Measurements from ENCODE around the gene CCDC195. TPM values are rescaled to one million over a fixed set of nuclear protein-coding genes. Genes with fewer than 3 reads are reported as not detected.

Gene CCDC195
- total RNA-seq, 1 experiment from 2014 or later = not detected

DNA sequence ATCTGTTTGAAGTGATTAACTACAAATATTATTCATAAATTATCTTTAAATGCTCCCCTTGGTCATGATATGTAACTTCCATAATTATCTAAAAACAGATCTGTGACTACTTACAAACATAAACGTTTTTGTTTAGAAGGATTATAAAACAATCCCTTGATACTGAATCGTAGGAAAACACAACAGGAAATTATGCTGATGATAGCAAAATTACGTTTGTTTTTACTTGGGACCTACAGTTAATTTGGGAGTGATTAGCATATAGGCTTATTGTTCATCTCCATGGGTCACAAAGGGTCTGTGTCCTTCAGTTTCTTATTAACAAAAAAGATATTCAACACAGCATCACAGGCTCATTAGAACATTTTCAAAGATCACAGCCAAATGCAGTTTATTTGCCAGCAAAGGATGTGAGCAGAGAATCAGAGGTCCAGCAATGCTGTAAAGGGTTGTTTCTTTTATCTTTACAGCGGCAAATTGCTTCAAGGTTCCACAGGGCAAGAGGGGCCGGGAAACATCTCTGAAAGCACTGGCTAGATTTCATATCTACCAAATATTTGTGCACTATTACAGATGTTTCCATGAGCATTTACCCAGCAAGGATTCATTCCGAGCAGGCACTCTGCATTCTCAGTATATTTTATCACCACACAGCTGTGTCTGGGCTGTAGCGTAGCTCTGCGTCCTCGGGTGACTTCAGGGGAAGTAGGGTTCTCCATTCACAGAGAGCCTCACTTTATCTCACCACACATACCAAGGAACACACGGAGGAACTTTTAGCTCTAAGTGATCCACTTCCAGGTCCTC, 4.1 kb downstream of the CCDC195 start:
- Histone ChIP-seq H3K79me2 (ENCODE audit: insufficient read depth, low read length) (no peaks in the 10 kb centered on the region), H3T11ph (ENCODE audit: low read length) (no peak overlapping the region), H4K91ac (ENCODE audit: insufficient read length, low read depth, low read length) (no peak overlapping the region), H3K4me1 (ENCODE audit: insufficient read depth, low read length) (no peaks in the 10 kb centered on the region), H3K79me1 (ENCODE audit: insufficient read depth, low read depth, low read length, poor library complexity, severe bottlenecking) (no peaks in the 10 kb centered on the region), H3K4ac (ENCODE audit: low read depth, low read length) (no peak overlapping the region), H2BK20ac (ENCODE audit: low read depth, low read length, poor library complexity, severe bottlenecking) (no peak overlapping the region), H3K27ac (ENCODE audit: insufficient read length, low read depth, low read length) (no peak overlapping the region), H3K14ac (ENCODE audit: insufficient read depth, low read length) (no peak overlapping the region), H3K56ac (ENCODE audit: insufficient read length, low read depth, low read length) (no peak overlapping the region), H4K5ac (ENCODE audit: insufficient read length, low read depth, low read length) (no peak overlapping the region), H3K9ac (ENCODE audit: extremely low read depth, insufficient read length, low read length) (no peak overlapping the region), H3K23ac (ENCODE audit: insufficient read length, low read depth, low read length) (no peak overlapping the region), H3K4me2 (ENCODE audit: insufficient read depth, insufficient read length, low read length) (no peak overlapping the region), H3K23me2 (ENCODE audit: insufficient read length, low read depth, low read length, poor library complexity, severe bottlenecking) (no peaks in the 10 kb centered on the region), H4K20me1 (ENCODE audit: control insufficient read depth, insufficient read depth, insufficient read length) (no peaks in the 10 kb centered on the region), H2BK5ac (ENCODE audit: insufficient read length, low read length) (no peak overlapping the region), H4K8ac (replicated peaks; ENCODE audit: insufficient read length, low read depth, low read length) (no peak overlapping the region), H2BK12ac (ENCODE audit: insufficient read length, low read depth, low read length) (no peak overlapping the region), H2AFZ (ENCODE audit: low read length) (no peak overlapping the region), H2BK15ac (ENCODE audit: low read depth, low read length) (no peak overlapping the region), H3K18ac (ENCODE audit: insufficient read length, low read depth, low read length) (no peak overlapping the region), H3K9me3 (ENCODE audit: control insufficient read depth, low read depth, low read length) (no peaks in the 10 kb centered on the region), H2AK5ac (ENCODE audit: insufficient read length, low read length) (no peak overlapping the region), H2BK120ac (ENCODE audit: low read depth, low read length, poor library complexity, severe bottlenecking) (no peak overlapping the region), H3K27me3 (ENCODE audit: insufficient read depth, low read length) (no peaks in the 10 kb centered on the region)
- H3K9me3 Mint-ChIP-seq = no peaks in the 10 kb centered on the region
- H3K4me1 Mint-ChIP-seq = no peaks in the 10 kb centered on the region
- H3K36me3 Mint-ChIP-seq (ENCODE audit: insufficient read depth in 1 of 3, low read depth in 3 of 3) = no peaks in the 10 kb centered on the region; a peak in 1 of 7 replicates
- no peak overlapping the region for H3K4me3 Mint-ChIP-seq
- TF ChIP-seq, protein P1, sequence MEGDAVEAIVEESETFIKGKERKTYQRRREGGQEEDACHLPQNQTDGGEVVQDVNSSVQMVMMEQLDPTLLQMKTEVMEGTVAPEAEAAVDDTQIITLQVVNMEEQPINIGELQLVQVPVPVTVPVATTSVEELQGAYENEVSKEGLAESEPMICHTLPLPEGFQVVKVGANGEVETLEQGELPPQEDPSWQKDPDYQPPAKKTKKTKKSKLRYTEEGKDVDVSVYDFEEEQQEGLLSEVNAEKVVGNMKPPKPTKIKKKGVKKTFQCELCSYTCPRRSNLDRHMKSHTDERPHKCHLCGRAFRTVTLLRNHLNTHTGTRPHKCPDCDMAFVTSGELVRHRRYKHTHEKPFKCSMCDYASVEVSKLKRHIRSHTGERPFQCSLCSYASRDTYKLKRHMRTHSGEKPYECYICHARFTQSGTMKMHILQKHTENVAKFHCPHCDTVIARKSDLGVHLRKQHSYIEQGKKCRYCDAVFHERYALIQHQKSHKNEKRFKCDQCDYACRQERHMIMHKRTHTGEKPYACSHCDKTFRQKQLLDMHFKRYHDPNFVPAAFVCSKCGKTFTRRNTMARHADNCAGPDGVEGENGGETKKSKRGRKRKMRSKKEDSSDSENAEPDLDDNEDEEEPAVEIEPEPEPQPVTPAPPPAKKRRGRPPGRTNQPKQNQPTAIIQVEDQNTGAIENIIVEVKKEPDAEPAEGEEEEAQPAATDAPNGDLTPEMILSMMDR (conservative IDR thresholded peaks at IDR 0.05) = no peak
- H3K27ac Mint-ChIP-seq = no peak overlapping the region
- H3K27me3 Mint-ChIP-seq (ENCODE audit: low read depth) = no peaks in the 10 kb centered on the region
- no CpG with 5 or more reads among the region's 10 CpGs for WGBS (ENCODE audit: extremely low coverage, insufficient read length, low lambda C conversion rate)
- DNase-seq = no peak

All from H9 (cell line).